H9 (cell line): ENCODE data around the gene THOC2. TPM values are rescaled to one million over a fixed set of nuclear protein-coding genes. Genes with fewer than 3 reads are reported as not detected.
"Not testable (repeated sequence)": the region's sequence is repeated elsewhere in the genome, so short reads cannot be mapped to it uniquely, and the experiment has no call there.

Experiments
- DNase-seq: peaks from one replicate; pipeline ENCODE4 v3.0.0-alpha.2; 2017
- H2AFZ ChIP-seq: one replicate; pipeline ENCODE4 v1.6.1; 2013; ENCODE audit warnings: mild to moderate bottlenecking, low read length, control low read depth, moderate library complexity
- H2AK5ac ChIP-seq: 2 replicates; pipeline ENCODE4 v1.6.1; 2013; ENCODE audit warnings: low read length, control low read depth, mixed read lengths; ENCODE audit not compliant: insufficient read length
- H2BK120ac ChIP-seq: one replicate; pipeline ENCODE4 v1.6.1; 2013; ENCODE audit warnings: low read depth, mild to moderate bottlenecking, low read length, control low read depth, inconsistent platforms; ENCODE audit not compliant: poor library complexity, severe bottlenecking
- H2BK12ac ChIP-seq: 2 replicates; pipeline ENCODE4 v1.6.1; 2013; ENCODE audit warnings: low read length, control low read depth, mixed read lengths, low read depth; ENCODE audit not compliant: insufficient read length
- H2BK15ac ChIP-seq: 2 replicates; pipeline ENCODE4 v1.6.1; 2013; ENCODE audit warnings: low read depth, low read length, control low read depth
- H2BK20ac ChIP-seq: one replicate; pipeline ENCODE4 v1.6.1; 2013; ENCODE audit warnings: low read depth, mild to moderate bottlenecking, low read length, control low read depth, inconsistent platforms; ENCODE audit not compliant: poor library complexity, severe bottlenecking
- H2BK5ac ChIP-seq: 2 replicates; pipeline ENCODE4 v1.6.1; 2013; ENCODE audit warnings: low read length, control low read depth, mixed read lengths; ENCODE audit not compliant: insufficient read length
- H3K14ac ChIP-seq: 2 replicates; pipeline ENCODE4 v1.6.1; 2013; ENCODE audit warnings: low read length, control low read depth; ENCODE audit not compliant: insufficient read depth
- H3K18ac ChIP-seq: 2 replicates; pipeline ENCODE4 v1.6.1; 2013; ENCODE audit warnings: low read depth, mild to moderate bottlenecking, mixed read lengths, low read length, control low read depth; ENCODE audit not compliant: insufficient read length
- H3K23ac ChIP-seq: 2 replicates; pipeline ENCODE4 v1.6.1; 2013; ENCODE audit warnings: low read length, control low read depth, mixed read lengths, low read depth; ENCODE audit not compliant: insufficient read length
- H3K23me2 ChIP-seq: 2 replicates; pipeline ENCODE4 v1.6.1; 2013; ENCODE audit warnings: low read depth, mild to moderate bottlenecking, mixed read lengths, low read length, control low read depth; ENCODE audit not compliant: insufficient read length, poor library complexity, severe bottlenecking
- H3K27ac ChIP-seq: 2 replicates; pipeline ENCODE4 v1.5.1; 2013; ENCODE audit warnings: low read length, control low read depth, mixed read lengths, low read depth; ENCODE audit not compliant: insufficient read length
- H3K27me3 ChIP-seq: 2 replicates; pipeline ENCODE4 v1.6.1; 2013; ENCODE audit warnings: low read length, control low read depth, inconsistent platforms; ENCODE audit not compliant: insufficient read depth
- H3K4ac ChIP-seq: 2 replicates; pipeline ENCODE4 v1.6.1; 2013; ENCODE audit warnings: low read depth, mild to moderate bottlenecking, control low read depth, inconsistent platforms, low read length, moderate library complexity
- H3K4me1 ChIP-seq: 2 replicates; pipeline ENCODE4 v1.6.1; 2013; ENCODE audit warnings: low read length, control low read depth, inconsistent platforms; ENCODE audit not compliant: insufficient read depth
- H3K4me2 ChIP-seq: 2 replicates; pipeline ENCODE4 v1.6.1; 2013; ENCODE audit warnings: low read length, control low read depth, mixed read lengths; ENCODE audit not compliant: insufficient read length, insufficient read depth
- H3K56ac ChIP-seq: 2 replicates; pipeline ENCODE4 v1.6.1; 2013; ENCODE audit warnings: low read depth, mild to moderate bottlenecking, mixed read lengths, low read length, control low read depth; ENCODE audit not compliant: insufficient read length
- H3K79me1 ChIP-seq: 2 replicates; pipeline ENCODE4 v1.6.1; 2013; ENCODE audit warnings: low read depth, mild to moderate bottlenecking, moderate library complexity, low read length, control low read depth, inconsistent platforms; ENCODE audit not compliant: insufficient read depth, poor library complexity, severe bottlenecking
- H3K79me2 ChIP-seq: 2 replicates; pipeline ENCODE4 v1.6.1; 2013; ENCODE audit warnings: low read length, control low read depth, inconsistent platforms; ENCODE audit not compliant: insufficient read depth
- H3K9ac ChIP-seq: 2 replicates; pipeline ENCODE4 v1.6.1; 2013; ENCODE audit warnings: low read length, control low read depth, mixed read lengths; ENCODE audit not compliant: insufficient read length; ENCODE audit errors: extremely low read depth
- H3K9me3 ChIP-seq: one replicate; pipeline ENCODE4 v1.6.1; 2013; ENCODE audit warnings: low read depth, low read length, inconsistent platforms; ENCODE audit not compliant: control insufficient read depth
- H3T11ph ChIP-seq: one replicate; pipeline ENCODE4 v1.6.1; 2013; ENCODE audit warnings: mild to moderate bottlenecking, low read length, control low read depth, inconsistent platforms
- H4K20me1 ChIP-seq: one replicate; pipeline ENCODE4 v1.6.1; 2013; ENCODE audit not compliant: control insufficient read depth, insufficient read length, insufficient read depth
- H4K5ac ChIP-seq: 2 replicates; pipeline ENCODE4 v1.6.1; 2013; ENCODE audit warnings: low read depth, mild to moderate bottlenecking, mixed read lengths, low read length, control low read depth; ENCODE audit not compliant: insufficient read length
- H4K8ac ChIP-seq: replicated peaks from 2 replicates; pipeline ENCODE4 v1.6.1; 2013; ENCODE audit warnings: low read length, control low read depth, mixed read lengths, low read depth; ENCODE audit not compliant: insufficient read length
- H4K91ac ChIP-seq: 2 replicates; pipeline ENCODE4 v1.6.1; 2013; ENCODE audit warnings: low read depth, mild to moderate bottlenecking, moderate library complexity, mixed read lengths, low read length, control low read depth; ENCODE audit not compliant: insufficient read length
- H3K27ac Mint-ChIP-seq, 3 experiments: 2 replicates in 2 of 3; 3 replicates in 1 of 3; pipeline ENCODE4 v1.8.0; 2020 to 2021; ENCODE audit warnings: mixed read lengths in 3 of 3, mild to moderate bottlenecking in 1 of 3, moderate library complexity in 1 of 3
- H3K27me3 Mint-ChIP-seq: 2 replicates; pipeline ENCODE4 v1.8.0; 2021; ENCODE audit warnings: low read depth, mild to moderate bottlenecking, moderate library complexity, mixed read lengths
- H3K36me3 Mint-ChIP-seq, 3 experiments: 2 replicates in 2 of 3; 3 replicates in 1 of 3; pipeline ENCODE4 v1.8.0; 2020 to 2021; ENCODE audit warnings: low read depth in 3 of 3, mixed read lengths in 3 of 3; ENCODE audit not compliant: insufficient read depth in 1 of 3
- H3K4me1 Mint-ChIP-seq, 2 experiments: 2 replicates each; pipeline ENCODE4 v1.8.0; 2020; ENCODE audit warnings: mixed read lengths in 2 of 2
- H3K4me3 Mint-ChIP-seq, 2 experiments: 2 replicates in 1 of 2; 3 replicates in 1 of 2; pipeline ENCODE4 v1.8.0; 2020 to 2021; ENCODE audit warnings: mild to moderate bottlenecking in 2 of 2, mixed read lengths in 2 of 2, moderate library complexity in 1 of 2
- H3K9me3 Mint-ChIP-seq, 2 experiments: 2 replicates in 1 of 2; 3 replicates in 1 of 2; pipeline ENCODE4 v1.8.0; 2020; ENCODE audit warnings: mild to moderate bottlenecking in 2 of 2, mixed read lengths in 2 of 2, moderate library complexity in 1 of 2
- WGBS: extraction: QIAGEN DNeasy Blood & Tissue Kit; methylation state at CpG from one replicate; pipeline ENCODE4 v1.1.7; 2013; ENCODE audit warnings: missing lambda C conversion rate, low lambda C conversion rate, mixed read lengths; ENCODE audit not compliant: insufficient read length; ENCODE audit errors: extremely low coverage; 5-methylcytosine and 5-hydroxymethylcytosine counted together
- total RNA-seq: library from RNA; stranded (reverse); gene quantifications from 2 replicates; pipeline ENCODE4 v1.2.1, GENCODE V29; 2021

THOC2 gene
- total RNA-seq, 1 experiment from 2014 or later, result 72.1 TPM

DNA sequence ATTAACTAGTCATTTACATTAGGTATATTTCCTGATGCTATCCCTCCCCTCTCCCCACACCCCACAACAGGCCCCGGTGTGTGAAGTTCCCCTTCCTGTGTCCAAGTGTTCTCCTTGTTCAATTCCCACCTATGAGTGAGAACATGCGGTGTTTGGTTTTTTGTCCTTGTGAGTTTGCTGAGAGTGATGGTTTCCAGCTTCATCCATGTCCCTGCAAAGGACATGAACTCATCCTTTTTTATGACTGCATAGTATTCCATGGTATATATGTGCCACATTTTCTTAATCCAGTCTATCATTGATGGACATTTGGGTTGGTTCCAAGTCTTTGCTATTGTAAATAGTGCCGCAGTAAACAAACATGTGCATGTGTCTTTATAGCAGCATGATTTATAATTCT, 69.1 kb downstream of the THOC2 start:
- H3K56ac ChIP-seq, H2BK15ac ChIP-seq, H3K18ac ChIP-seq, H2AK5ac ChIP-seq, H3K4me3 Mint-ChIP-seq, H3K14ac ChIP-seq, H3K27ac ChIP-seq, H3K27me3 Mint-ChIP-seq, H3K23me2 ChIP-seq, H3K4me1 ChIP-seq, H3K9ac ChIP-seq, H2AFZ ChIP-seq, H3K4me2 ChIP-seq, H4K8ac ChIP-seq, H4K5ac ChIP-seq, H4K91ac ChIP-seq, H3K79me1 ChIP-seq, H3K27ac Mint-ChIP-seq, H3K79me2 ChIP-seq, H4K20me1 ChIP-seq, H3K4me1 Mint-ChIP-seq, H3K23ac ChIP-seq, DNase-seq, H2BK12ac ChIP-seq, H3K4ac ChIP-seq, H2BK20ac ChIP-seq, H3K27me3 ChIP-seq, H2BK120ac ChIP-seq, H3T11ph ChIP-seq, H2BK5ac ChIP-seq: not testable (repeated sequence)
- peaks cover 16% of the 10 kb centered on the region for H3K9me3 ChIP-seq
- Mint-ChIP-seq H3K9me3 (peaks cover 10 to 50% of the 10 kb centered on the region in 2 experiments), H3K36me3 (peaks cover 35 to 70% (median 66%) of the 10 kb centered on the region in 3 experiments)
- WGBS, result no CpG with 5 or more reads among the region's 3 CpGs

DNA sequence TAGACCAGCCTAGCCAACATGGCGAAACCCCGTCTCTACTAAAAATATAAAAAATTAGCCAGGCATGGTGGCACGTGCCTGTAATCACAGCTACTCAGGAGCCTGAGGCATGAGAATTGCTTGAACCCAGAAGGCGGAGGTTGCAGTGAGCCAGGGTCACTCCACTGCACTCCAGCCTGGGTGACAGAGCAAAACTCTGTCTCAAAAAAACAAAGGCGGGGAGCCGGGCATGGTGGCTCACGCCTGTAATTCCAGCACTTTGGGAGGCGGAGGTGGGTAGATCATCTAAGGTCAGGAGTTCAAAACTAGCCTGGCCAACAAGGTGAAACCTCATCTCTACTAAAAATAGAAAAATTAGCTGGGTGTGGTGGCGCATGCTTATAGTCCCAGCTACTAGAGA, 76.3 kb downstream of the THOC2 start:
- H2BK5ac ChIP-seq, H2BK12ac ChIP-seq, H2BK20ac ChIP-seq, H3K27me3 Mint-ChIP-seq, H3K79me2 ChIP-seq, H3K79me1 ChIP-seq, DNase-seq, H4K8ac ChIP-seq, H4K5ac ChIP-seq, H2AFZ ChIP-seq, H3K14ac ChIP-seq, H3K4me2 ChIP-seq, H3K56ac ChIP-seq, H3K9ac ChIP-seq, H3K27ac ChIP-seq, H3K4ac ChIP-seq, H3K23ac ChIP-seq, H3K18ac ChIP-seq, H2BK15ac ChIP-seq, H3K27me3 ChIP-seq, H3K4me1 Mint-ChIP-seq, H3K9me3 ChIP-seq, H3K23me2 ChIP-seq, H4K20me1 ChIP-seq, H3K4me3 Mint-ChIP-seq, H3K4me1 ChIP-seq, H3T11ph ChIP-seq, H2AK5ac ChIP-seq, H2BK120ac ChIP-seq, H3K27ac Mint-ChIP-seq, H4K91ac ChIP-seq: not testable (repeated sequence)
- H3K36me3 Mint-ChIP-seq, result peaks cover 14 to 25% (median 18%) of the 10 kb centered on the region in 3 experiments
- no CpG with 5 or more reads among the region's 9 CpGs for WGBS
- H3K9me3 Mint-ChIP-seq, result peaks cover 6 to 70% of the 10 kb centered on the region in 2 experiments; a peak in 4 of 5 replicates
